B cell (primary cell): ENCODE measurements around the gene LCE2C. TPM values are rescaled to one million over a fixed set of nuclear protein-coding genes. Genes with fewer than 3 reads are reported as not detected.
"Not testable (repeated sequence)": the region's sequence is repeated elsewhere in the genome, so short reads cannot be mapped to it uniquely, and the experiment has no call there.

Experiments
- ATAC-seq: fragments of 200-7000 bp; cut with Tn5 transposase; one replicate; pipeline ENCODE4 v1.10.0; 2021; ENCODE audit warnings: low read depth, mild to moderate bottlenecking, moderate number of reproducible peaks, moderate library complexity
- CTCF ChIA-PET: fragments of 350-600 bp; sonication (Branson Sonifier 250); formaldehyde crosslinking; loops from one replicate; lab custom pipeline; 2021; ENCODE audit warnings: antibody characterized with exemption, inconsistent platforms; lab: Charles Lee
- POLR2A ChIA-PET: fragments of 350-600 bp; sonication (Branson Sonifier 250); formaldehyde crosslinking; loops from one replicate; lab custom pipeline; 2021; ENCODE audit warnings: antibody characterized with exemption; lab: Charles Lee
- DNase-seq: peaks from one replicate; pipeline ENCODE4 v3.0.0; 2013
- H2AFZ ChIP-seq: 2 replicates; pipeline ENCODE4 v1.6.1; 2012; ENCODE audit warnings: mild to moderate bottlenecking, low read depth, low read length; ENCODE audit not compliant: insufficient read depth, poor library complexity, severe bottlenecking
- H3K27ac ChIP-seq, 2 donors: 1 replicate in 1 of 2; 2 replicates in 1 of 2; pipeline ENCODE4 v1.5.1; 2012 to 2013; ENCODE audit warnings: low read length in 2 of 2, mild to moderate bottlenecking in 2 of 2, moderate library complexity in 1 of 2
- H3K27me3 ChIP-seq, 4 experiments: fragments of 200-600 bp in 1 of 4; sonication (generic) in 1 of 4; replicated peaks in 1 of 4; 1 replicate in 2 of 4; 2 replicates in 2 of 4; pipeline versions ENCODE4 v1.6.1 to v1.7.0; 2013 to 2016; ENCODE audit warnings: low read length in 3 of 4, mild to moderate bottlenecking in 2 of 4, mixed read lengths in 1 of 4, moderate library complexity in 1 of 4; ENCODE audit not compliant: insufficient read depth in 4 of 4, control insufficient read depth in 3 of 4; ENCODE audit errors: control extremely low read depth in 1 of 4
- H3K36me3 ChIP-seq, 2 experiments: replicated peaks in 1 of 2; 1 replicate in 1 of 2; 2 replicates in 1 of 2; pipeline versions ENCODE4 v1.6.1 to v1.7.1; 2013; ENCODE audit warnings: low read length in 1 of 2; ENCODE audit not compliant: insufficient read depth in 2 of 2, control insufficient read depth in 1 of 2; ENCODE audit errors: control extremely low read depth in 1 of 2, extremely low read depth in 1 of 2
- H3K4me1 ChIP-seq, 2 donors: fragments of 200-600 bp in 1 of 2; sonication (generic) in 1 of 2; 1 replicate in 1 of 2; 2 replicates in 1 of 2; pipeline versions ENCODE4 v1.5.1 to v1.6.1; 2013 to 2017; ENCODE audit warnings: low read length in 2 of 2; ENCODE audit not compliant: control insufficient read depth in 2 of 2, insufficient read depth in 2 of 2
- H3K4me2 ChIP-seq: replicated peaks from 2 replicates; pipeline ENCODE3; 2012; ENCODE audit warnings: mild to moderate bottlenecking, low read depth, low read length; ENCODE audit not compliant: poor library complexity, severe bottlenecking
- H3K4me3 ChIP-seq, 5 experiments: fragments of 200-600 bp in 1 of 5; sonication (generic) in 1 of 5; 1 replicate in 3 of 5; 2 replicates in 2 of 5; pipeline versions ENCODE4 v1.5.1 to v1.7.0; 2011 to 2016; ENCODE audit warnings: low read length in 4 of 5, mild to moderate bottlenecking in 4 of 5, low read depth in 2 of 5, control low read depth in 1 of 5, moderate library complexity in 1 of 5; ENCODE audit not compliant: insufficient read depth in 1 of 5; ENCODE audit errors: control extremely low read depth in 1 of 5, extremely low read depth in 1 of 5
- H3K79me2 ChIP-seq: fragments of 200-600 bp; sonication (generic); one replicate; pipeline ENCODE4 v1.6.0; 2016; ENCODE audit warnings: low read length; ENCODE audit not compliant: control insufficient read depth, insufficient read depth
- H3K9ac ChIP-seq: fragments of 200-600 bp; sonication (generic); 2 replicates; pipeline ENCODE4 v1.6.1; 2017; ENCODE audit warnings: mild to moderate bottlenecking, low read length, moderate library complexity
- H3K9me3 ChIP-seq, 3 donors: one replicate each; pipeline versions ENCODE4 v1.6.1 to v1.7.1; 2013; ENCODE audit warnings: low read length in 2 of 3; ENCODE audit not compliant: control insufficient read depth in 2 of 3, insufficient read depth in 1 of 3; ENCODE audit errors: control extremely low read depth in 1 of 3
- H4K20me1 ChIP-seq: 2 replicates; pipeline ENCODE4 v1.6.0; 2012; ENCODE audit warnings: mild to moderate bottlenecking, low read length; ENCODE audit not compliant: insufficient read depth, control insufficient read depth, poor library complexity, severe bottlenecking
- H3K27ac Mint-ChIP-seq: one replicate; pipeline ENCODE4 v1.8.0; 2021; ENCODE audit warnings: mixed read lengths
- H3K27me3 Mint-ChIP-seq: one replicate; pipeline ENCODE4 v1.8.0; 2021; ENCODE audit warnings: mixed read lengths
- H3K4me1 Mint-ChIP-seq: one replicate; pipeline ENCODE4 v1.8.0; 2021; ENCODE audit warnings: mixed read lengths
- H3K4me3 Mint-ChIP-seq: one replicate; pipeline ENCODE4 v1.8.0; 2021; ENCODE audit warnings: mixed read lengths
- H3K9me3 Mint-ChIP-seq: one replicate; pipeline ENCODE4 v1.8.0; 2022; ENCODE audit warnings: mixed read lengths; ENCODE audit not compliant: insufficient read depth
- CTCF ChIP-seq: fragments of 200-600 bp; IDR thresholded peaks from one replicate; pipeline ENCODE4 v1.8.0; 2022; ENCODE audit warnings: antibody characterized with exemption, mild to moderate bottlenecking
- EZH2 ChIP-seq: IDR thresholded peaks from 2 replicates; pipeline ENCODE4 v1.6.1; 2012; ENCODE audit warnings: borderline replicate concordance, low read depth, mild to moderate bottlenecking, moderate library complexity, low read length; ENCODE audit not compliant: insufficient read depth, poor library complexity, severe bottlenecking
- WGBS: methylation state at CpG from one replicate; pipeline ENCODE4 v1.1.5; 2013; ENCODE audit warnings: missing lambda C conversion rate; ENCODE audit not compliant: insufficient coverage; 5-methylcytosine and 5-hydroxymethylcytosine counted together
- intact Hi-C: fragments of 100-400 bp; cut with micrococcal nuclease; formaldehyde crosslinking; loops from one replicate; pipeline ENCODE4 v1.10.0; 2022
- polyA minus RNA-seq: library from RNA; depleted of rRNA, polyadenylated mRNA; stranded (reverse); fragments of >200 nt; gene quantifications from 2 replicates; pipeline ENCODE4 v1.2.3, GENCODE V29; 2012
- polyA plus RNA-seq: library from polyadenylated mRNA; depleted of rRNA; stranded (reverse); fragments of >200 nt; gene quantifications from 2 replicates; pipeline ENCODE4 v1.2.3, GENCODE V29; 2012
- total RNA-seq, 2 donors: library from RNA; stranded (reverse); fragments of 120-200 nt in 1 of 2; gene quantifications; 1 replicate in 1 of 2; 2 replicates in 1 of 2; pipeline versions ENCODE4 v1.2.3 to v1.2.4, GENCODE V29; 2013 to 2022

LCE2C gene
- not detected in 2 replicates for total RNA-seq
- not detected for total RNA-seq (2013)
- polyA plus RNA-seq, result not detected in 2 replicates
- polyA minus RNA-seq, result not detected in 2 replicates

GRCh38 chr1:152674983-152675382 lies at the start of gene LCE2C:
Gene LCE2C, plus strand, starts transcription at chr1:152675279. Its CDS starts 737 bp downstream, at chr1:152676016.
- H2AFZ ChIP-seq, H3K27me3 ChIP-seq, H3K9ac ChIP-seq, H3K9me3 Mint-ChIP-seq, ATAC-seq, H3K27ac Mint-ChIP-seq, H4K20me1 ChIP-seq, DNase-seq, POLR2A ChIA-PET, CTCF ChIA-PET, intact Hi-C loops, H3K9me3 ChIP-seq, H3K27ac ChIP-seq, H3K79me2 ChIP-seq, H3K4me3 ChIP-seq, H3K4me1 ChIP-seq, H3K4me1 Mint-ChIP-seq, H3K4me3 Mint-ChIP-seq, H3K36me3 ChIP-seq, H3K4me2 ChIP-seq: not testable (repeated sequence)
- WGBS, result no CpG with 5 or more reads among the region's 3 CpGs
- H3K27me3 Mint-ChIP-seq, result peaks cover 24% of the 10 kb centered on the region

- Histone ChIP-seq H4K20me1 (no peaks in the 10 kb centered on the region), H3K36me3 (no peaks in the 10 kb centered on the region), H3K27ac (no peak overlapping the region), H3K79me2 (no peaks in the 10 kb centered on the region), H3K27me3 (peaks cover 0 to 17% (median 0%) of the 10 kb centered on the region in 4 experiments), H2AFZ (no peak overlapping the region), H3K9me3 (peaks cover 0 to 12% (median 0%) of the 10 kb centered on the region in 3 donors), H3K9ac (no peak overlapping the region), H3K4me1 (no peaks in the 10 kb centered on the region), H3K4me2 (no peak overlapping the region), H3K4me3 (no peak overlapping the region)
- peaks cover 54% of the 10 kb centered on the region for H3K27me3 Mint-ChIP-seq
- DNase-seq (no peak), ATAC-seq (no peak)
- no peak overlapping the region for H3K4me3 Mint-ChIP-seq
- intact Hi-C loops, result no loop called here
- TF ChIP-seq CTCF (no peak), EZH2 (no peak)
- CTCF ChIA-PET, result no interaction called here
- POLR2A ChIA-PET, result no interaction called here
- H3K9me3 Mint-ChIP-seq, result no peaks in the 10 kb centered on the region
- H3K27ac Mint-ChIP-seq, result no peak overlapping the region
- no peaks in the 10 kb centered on the region for H3K4me1 Mint-ChIP-seq
- WGBS, result no CpG with 5 or more reads among the region's 1 CpG
Observed at GRCh38 chr1:152626744-152627143, 48.3 kb upstream of the LCE2C start.
